Liver (tissue), 9 donors: Measurements from ENCODE around the gene AJAP1. TPM values are rescaled to one million over a fixed set of nuclear protein-coding genes. Genes with fewer than 3 reads are reported as not detected.

Experiments used
- DNase-seq: peaks from one replicate; pipeline ENCODE4 v3.0.0-alpha.2; 2017; ENCODE audit warnings: low spot score
- H3K27ac ChIP-seq, 2 donors: one replicate each; pipeline ENCODE4 v1.7.0; 2013; ENCODE audit warnings: inconsistent platforms in 2 of 2, low read length in 2 of 2, control low read depth in 1 of 2, low read depth in 1 of 2, mild to moderate bottlenecking in 1 of 2
- H3K27me3 ChIP-seq, 4 donors: one replicate each; pipeline versions ENCODE4 v1.6.1 to v1.7.0; 2013; ENCODE audit warnings: low read length in 3 of 4, inconsistent platforms in 1 of 4, mild to moderate bottlenecking in 1 of 4, moderate library complexity in 1 of 4; ENCODE audit not compliant: control insufficient read depth in 4 of 4, insufficient read depth in 4 of 4
- H3K36me3 ChIP-seq, 4 donors: one replicate each; pipeline versions ENCODE4 v1.6.1 to v1.7.0; 2013; ENCODE audit warnings: low read length in 3 of 4, mild to moderate bottlenecking in 3 of 4, low read depth in 1 of 4, moderate library complexity in 1 of 4; ENCODE audit not compliant: control insufficient read depth in 4 of 4, insufficient read depth in 3 of 4
- H3K4me1 ChIP-seq, 4 donors: one replicate each; pipeline versions ENCODE4 v1.6.1 to v1.7.0; 2013; ENCODE audit warnings: low read length in 3 of 4, mild to moderate bottlenecking in 3 of 4, moderate library complexity in 1 of 4; ENCODE audit not compliant: control insufficient read depth in 4 of 4, insufficient read depth in 4 of 4
- H3K4me3 ChIP-seq, 3 donors: one replicate each; pipeline versions ENCODE4 v1.6.1 to v1.7.0; 2013; ENCODE audit warnings: low read length in 3 of 3, control low read depth in 1 of 3, low read depth in 1 of 3, mild to moderate bottlenecking in 1 of 3
- H3K9ac ChIP-seq, 2 donors: one replicate each; pipeline ENCODE4 v1.7.0; 2013; ENCODE audit warnings: low read length in 2 of 2, mild to moderate bottlenecking in 2 of 2, moderate library complexity in 2 of 2, control low read depth in 1 of 2, low read depth in 1 of 2
- H3K9me3 ChIP-seq, 4 donors: one replicate each; pipeline versions ENCODE4 v1.6.1 to v1.7.0; 2013; ENCODE audit warnings: low read length in 3 of 4; ENCODE audit not compliant: control insufficient read depth in 4 of 4
- ATF3 ChIP-seq: IDR thresholded peaks from 2 replicates; pipeline ENCODE4 v1.6.1; 2016; ENCODE audit warnings: antibody characterized with exemption
- CTCF ChIP-seq: fragments of 150-350 bp; IDR thresholded peaks from 2 replicates; pipeline ENCODE4 v1.5.1; 2017; ENCODE audit warnings: improper control_type of control experiment, low read depth, low read length; ENCODE audit not compliant: missing input control
- FOXA2 ChIP-seq: IDR thresholded peaks from 2 replicates; pipeline ENCODE4 v1.6.1; 2016; ENCODE audit warnings: antibody characterized with exemption
- GABPA ChIP-seq, 2 donors: IDR thresholded peaks in 1 of 2; conservative IDR thresholded peaks in 1 of 2; 2 replicates each; pipeline ENCODE4 v1.6.1; 2016; ENCODE audit warnings: antibody characterized with exemption in 2 of 2, mild to moderate bottlenecking in 1 of 2, moderate library complexity in 1 of 2
- HNF4A ChIP-seq, 2 donors: conservative IDR thresholded peaks; 2 replicates each; pipeline ENCODE4 v1.6.1; 2016; ENCODE audit warnings: antibody characterized with exemption in 2 of 2, mild to moderate bottlenecking in 2 of 2
- JUND ChIP-seq, 2 donors: IDR thresholded peaks; 2 replicates each; pipeline ENCODE4 v1.6.1; 2016; ENCODE audit warnings: antibody characterized with exemption in 2 of 2
- NR2F2 ChIP-seq: IDR thresholded peaks from 2 replicates; pipeline ENCODE4 v1.6.1; 2016; ENCODE audit warnings: antibody characterized with exemption
- RXRA ChIP-seq, 2 donors: IDR thresholded peaks; 2 replicates each; pipeline ENCODE4 v1.6.1; 2017 to 2018; ENCODE audit warnings: antibody characterized with exemption in 2 of 2, mild to moderate bottlenecking in 1 of 2
- SP1 ChIP-seq: IDR thresholded peaks from 2 replicates; pipeline ENCODE4 v1.6.1; 2018; ENCODE audit warnings: antibody characterized with exemption, mild to moderate bottlenecking
- TAF1 ChIP-seq: conservative IDR thresholded peaks from 2 replicates; pipeline ENCODE4 v1.6.1; 2016; ENCODE audit warnings: antibody characterized with exemption, mild to moderate bottlenecking
- YY1 ChIP-seq: IDR thresholded peaks from 2 replicates; pipeline ENCODE4 v1.6.1; 2016; ENCODE audit warnings: antibody characterized with exemption, mild to moderate bottlenecking
- ZBTB33 ChIP-seq: IDR thresholded peaks from 2 replicates; pipeline ENCODE4 v1.6.1; 2016; ENCODE audit warnings: antibody characterized with exemption
- WGBS: extraction: QIAGEN DNeasy Blood & Tissue Kit; methylation state at CpG from one replicate; pipeline ENCODE4 v1.1.7; 2013; 5-methylcytosine and 5-hydroxymethylcytosine counted together
- polyA plus RNA-seq, 2 donors: library from polyadenylated mRNA; stranded (reverse) in 1 of 2; unstranded in 1 of 2; fragments of 200-250 nt in 1 of 2; fragments of >200 nt in 1 of 2; fragmentation: Nextera tagmentation in 1 of 2; extraction: Ambion mirVana in 1 of 2; gene quantifications; one replicate each; pipeline versions ENCODE4 v1.2.1 to v1.2.3, GENCODE V29; 2013 to 2015
- total RNA-seq, 2 donors: library from RNA; depleted of rRNA; stranded (reverse); fragments of >200 nt; gene quantifications; one replicate each; pipeline ENCODE4 v1.2.3, GENCODE V29; 2014
- TF ChIP-seq, protein P1 (sequence below): IDR thresholded peaks from 2 replicates; pipeline ENCODE4 v1.6.1; 2016; ENCODE audit warnings: antibody characterized with exemption, mild to moderate bottlenecking
- donor health status: healthy.
- donor health status: healthy.
- donor health status: healthy.
- donor health status: healthy.
- donor health status: healthy.

The AJAP1 gene
- total and polyA plus RNA-seq, 4 donors: under 0.01 to 0.21 (median 0.08) TPM; not detected in 1

GRCh38 chr1:4647391-4647790 lies 7.0 kb upstream of the AJAP1 start:
- Histone ChIP-seq H3K27me3 (no peaks in the 10 kb centered on the region), H3K4me1 (no peaks in the 10 kb centered on the region), H3K4me3 (no peak overlapping the region), H3K27ac (no peak overlapping the region), H3K9ac (no peak overlapping the region), H3K9me3 (no peaks in the 10 kb centered on the region), H3K36me3 (no peaks in the 10 kb centered on the region)
- DNase-seq: no peak
- TF ChIP-seq HNF4A (conservative IDR thresholded peaks at IDR 0.05) (no peak), FOXA2 (no peak), CTCF (no peak), ZBTB33 (no peak), RXRA (IDR thresholded peaks at IDR 0.05) (no peak), YY1 (no peak), SP1 (no peak)
- TF ChIP-seq, protein P1, sequence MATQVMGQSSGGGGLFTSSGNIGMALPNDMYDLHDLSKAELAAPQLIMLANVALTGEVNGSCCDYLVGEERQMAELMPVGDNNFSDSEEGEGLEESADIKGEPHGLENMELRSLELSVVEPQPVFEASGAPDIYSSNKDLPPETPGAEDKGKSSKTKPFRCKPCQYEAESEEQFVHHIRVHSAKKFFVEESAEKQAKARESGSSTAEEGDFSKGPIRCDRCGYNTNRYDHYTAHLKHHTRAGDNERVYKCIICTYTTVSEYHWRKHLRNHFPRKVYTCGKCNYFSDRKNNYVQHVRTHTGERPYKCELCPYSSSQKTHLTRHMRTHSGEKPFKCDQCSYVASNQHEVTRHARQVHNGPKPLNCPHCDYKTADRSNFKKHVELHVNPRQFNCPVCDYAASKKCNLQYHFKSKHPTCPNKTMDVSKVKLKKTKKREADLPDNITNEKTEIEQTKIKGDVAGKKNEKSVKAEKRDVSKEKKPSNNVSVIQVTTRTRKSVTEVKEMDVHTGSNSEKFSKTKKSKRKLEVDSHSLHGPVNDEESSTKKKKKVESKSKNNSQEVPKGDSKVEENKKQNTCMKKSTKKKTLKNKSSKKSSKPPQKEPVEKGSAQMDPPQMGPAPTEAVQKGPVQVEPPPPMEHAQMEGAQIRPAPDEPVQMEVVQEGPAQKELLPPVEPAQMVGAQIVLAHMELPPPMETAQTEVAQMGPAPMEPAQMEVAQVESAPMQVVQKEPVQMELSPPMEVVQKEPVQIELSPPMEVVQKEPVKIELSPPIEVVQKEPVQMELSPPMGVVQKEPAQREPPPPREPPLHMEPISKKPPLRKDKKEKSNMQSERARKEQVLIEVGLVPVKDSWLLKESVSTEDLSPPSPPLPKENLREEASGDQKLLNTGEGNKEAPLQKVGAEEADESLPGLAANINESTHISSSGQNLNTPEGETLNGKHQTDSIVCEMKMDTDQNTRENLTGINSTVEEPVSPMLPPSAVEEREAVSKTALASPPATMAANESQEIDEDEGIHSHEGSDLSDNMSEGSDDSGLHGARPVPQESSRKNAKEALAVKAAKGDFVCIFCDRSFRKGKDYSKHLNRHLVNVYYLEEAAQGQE: no peak
- WGBS: 77% methylated on average over 1 of the region's 1 CpG

DNA sequence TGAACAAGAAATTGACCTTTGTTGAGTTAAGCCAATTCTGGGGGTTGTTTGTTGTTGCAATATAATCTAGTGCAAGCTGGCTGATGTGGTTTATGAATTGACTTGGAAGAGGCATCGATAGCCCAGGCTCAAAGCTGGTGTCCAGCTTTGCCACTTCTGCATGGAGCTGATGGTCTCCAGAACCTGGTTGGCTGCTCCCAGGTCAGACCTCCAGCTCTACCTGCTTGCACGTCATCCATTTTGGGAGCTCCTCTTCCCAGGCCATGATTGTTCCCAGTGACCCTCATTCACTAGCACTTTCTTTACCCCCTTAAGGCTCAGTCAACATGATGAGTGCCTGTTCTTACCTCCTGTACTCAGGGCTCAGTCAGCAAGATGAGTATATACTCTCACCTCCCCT lies 5.8 kb upstream of the AJAP1 start:
- H3K27ac ChIP-seq: no peak overlapping the region
- H3K9ac ChIP-seq: no peak overlapping the region
- no peak overlapping the region for H3K4me3 ChIP-seq
- H3K36me3 ChIP-seq: no peaks in the 10 kb centered on the region
- peaks cover 0 to 4% (median 3%) of the 10 kb centered on the region in 4 donors for H3K27me3 ChIP-seq
- DNase-seq: no peak
- TF ChIP-seq YY1 (no peak), FOXA2 (no peak), JUND (IDR thresholded peaks at IDR 0.05) (no peak), NR2F2 (no peak), TAF1 (no peak), RXRA (IDR thresholded peaks at IDR 0.05) (no peak), SP1 (no peak), CTCF (no peak), ATF3 (no peak), ZBTB33 (no peak), HNF4A (conservative IDR thresholded peaks at IDR 0.05) (no peak), GABPA (IDR thresholded peaks at IDR 0.05 in 1 of 2, conservative IDR thresholded peaks at IDR 0.05 in 1 of 2) (no peak)
- 92% methylated on average over 2 of the region's 2 CpGs for WGBS
- peaks cover 0 to 3% (median 0%) of the 10 kb centered on the region in 4 donors for H3K4me1 ChIP-seq
- no peaks in the 10 kb centered on the region for H3K9me3 ChIP-seq
